Measurements from ENCODE around the gene STK4. TPM values are rescaled to one million over a fixed set of nuclear protein-coding genes. Genes with fewer than 3 reads are reported as not detected.

STK4 gene
- total RNA-seq, 2 experiments from 2014 or later, result 265 to 277 TPM

GRCh38 chr20:45014671-45015415 lies 48.5 kb downstream of the STK4 start:
- Mint-ChIP-seq H3K4me3 (no peak overlapping the region), H3K27ac (peak overlapping the region; percentile 39), H3K4me1 (ENCODE audit: low read depth) (peaks cover 76% of the 10 kb centered on the region), H3K27me3 (no peaks in the 10 kb centered on the region), H3K36me3 (ENCODE audit: low read depth) (peaks cover 84% of the 10 kb centered on the region), H3K9me3 (no peaks in the 10 kb centered on the region)
- Histone ChIP-seq H3K36me3 (ENCODE audit: insufficient read depth, low read length) (peaks cover 89% of the 10 kb centered on the region), H3K4me3 (ENCODE audit: low read length) (no peak overlapping the region), H3K4me1 (ENCODE audit: insufficient read depth, low read length) (peaks cover 7% of the 10 kb centered on the region), H3K27me3 (ENCODE audit: control insufficient read depth in 1 of 2, insufficient read depth in 2 of 2, low read length in 2 of 2) (no peaks in the 10 kb centered on the region), H3K9me3 (ENCODE audit: control insufficient read depth in 1 of 2, insufficient read depth in 1 of 2, low read length in 2 of 2) (no peaks in the 10 kb centered on the region), H3K27ac (ENCODE audit: low read depth in 1 of 2, low read length in 2 of 2) (no peak overlapping the region)
- TF ChIP-seq CTCF (IDR thresholded peaks at IDR 0.05), result no peak
- intact Hi-C loops (cut with DNase I, micrococcal nuclease), result loop anchor here (5.0 kb wide), 3 partner anchors 77 to 277 kb away; no protein-coding TSS in a partner anchor
- ATAC-seq (ENCODE audit: poor library complexity), result no peak
- ChIA-PET POLR2A (no interaction called here), CTCF (interaction anchor here (1.1 to 4.7 kb wide), 4 partner anchors 19 to 81 kb away, joined by 3 to 30 read pairs (median 13); no protein-coding TSS in a partner anchor)
- no peak for DNase-seq

GRCh38 chr20:45016089-45016671 lies 49.9 kb downstream of the STK4 start:
- DNase-seq, result no peak

GRCh38 chr20:45017281-45017680 lies 51.0 kb downstream of the STK4 start:
- intact Hi-C loops (cut with DNase I, micrococcal nuclease), result no loop called here
- Mint-ChIP-seq H3K4me1 (ENCODE audit: low read depth) (peaks cover 76% of the 10 kb centered on the region), H3K27ac (peak overlapping the region; percentile 48), H3K4me3 (peak overlapping the region; percentile 5), H3K36me3 (ENCODE audit: low read depth) (peaks cover 86% of the 10 kb centered on the region), H3K9me3 (no peaks in the 10 kb centered on the region), H3K27me3 (no peaks in the 10 kb centered on the region)
- no peak for ATAC-seq (ENCODE audit: poor library complexity)
- H3K4me1 ChIP-seq (ENCODE audit: insufficient read depth, low read length), result peaks cover 7% of the 10 kb centered on the region
- ChIA-PET POLR2A (interaction anchor here (0.6 kb wide), 1 partner anchor 30 kb away, joined by 3 read pairs; no protein-coding TSS in a partner anchor), CTCF (no interaction called here)
- H3K36me3 ChIP-seq (ENCODE audit: insufficient read depth, low read length), result peaks cover 90% of the 10 kb centered on the region
- H3K27ac ChIP-seq (ENCODE audit: low read depth in 1 of 2, low read length in 2 of 2), result no peak overlapping the region
- H3K4me3 ChIP-seq (ENCODE audit: low read length), result no peak overlapping the region
- no peak for TF ChIP-seq CTCF (IDR thresholded peaks at IDR 0.05)
- no peaks in the 10 kb centered on the region for H3K9me3 ChIP-seq (ENCODE audit: control insufficient read depth in 1 of 2, insufficient read depth in 1 of 2, low read length in 2 of 2)
- DNase-seq, result no peak
- H3K27me3 ChIP-seq (ENCODE audit: control insufficient read depth in 1 of 2, insufficient read depth in 2 of 2, low read length in 2 of 2), result no peaks in the 10 kb centered on the region

More at GRCh38 chr20:45016089-45016671, 49.9 kb downstream of the STK4 start:
- H3K9me3 ChIP-seq (ENCODE audit: control insufficient read depth in 1 of 2, insufficient read depth in 1 of 2, low read length in 2 of 2), result no peaks in the 10 kb centered on the region
- H3K4me3 ChIP-seq (ENCODE audit: low read length), result no peak overlapping the region
- intact Hi-C loops (cut with DNase I, micrococcal nuclease), result no loop called here
- no peaks in the 10 kb centered on the region for H3K27me3 Mint-ChIP-seq
- H3K4me3 Mint-ChIP-seq, result no peak overlapping the region
- H3K27me3 ChIP-seq (ENCODE audit: control insufficient read depth in 1 of 2, insufficient read depth in 2 of 2, low read length in 2 of 2), result no peaks in the 10 kb centered on the region
- H3K4me1 Mint-ChIP-seq (ENCODE audit: low read depth), result peaks cover 78% of the 10 kb centered on the region
- peaks cover 7% of the 10 kb centered on the region for H3K4me1 ChIP-seq (ENCODE audit: insufficient read depth, low read length)
- TF ChIP-seq CTCF (IDR thresholded peaks at IDR 0.05), result no peak
- H3K36me3 ChIP-seq (ENCODE audit: insufficient read depth, low read length), result peaks cover 89% of the 10 kb centered on the region
- H3K27ac ChIP-seq (ENCODE audit: low read depth in 1 of 2, low read length in 2 of 2), result no peak overlapping the region
- CTCF ChIA-PET, result interaction anchor here (1.0 to 1.4 kb wide), 3 partner anchors 18 to 28 kb away, joined by 3 to 4 read pairs (median 4); no protein-coding TSS in a partner anchor
- no peak for ATAC-seq (ENCODE audit: poor library complexity)
- POLR2A ChIA-PET, result no interaction called here
- H3K36me3 Mint-ChIP-seq (ENCODE audit: low read depth), result peaks cover 86% of the 10 kb centered on the region
- H3K9me3 Mint-ChIP-seq, result no peaks in the 10 kb centered on the region
- H3K27ac Mint-ChIP-seq, result peak overlapping the region; percentile 39

Measured in CD4-positive, alpha-beta T cell (primary cell).